UCSD-AML1 (cell line): ENCODE results near the gene SERINC4.
"Not testable (repeated sequence)": the region's sequence is repeated elsewhere in the genome, so short reads cannot be mapped to it uniquely, and the experiment has no call there.

ENCODE experiments used
- DNase-seq: peaks from one replicate; lab custom pipeline; 2025; ENCODE audit not compliant: unreplicated experiment; lab: John Stamatoyannopoulos, UW

The SERINC4 gene

GRCh38 chr15:43799945-43800285 lies at the start of gene SERINC4:
SERINC4 (minus strand) TSS chr15:43800220; CDS start chr15:43799986, 234 bp downstream.
- DNase-seq, result no peak

GRCh38 chr15:43845421-43845820 lies 45.4 kb upstream of the SERINC4 start:
- no peak for DNase-seq

GRCh38 chr15:43832485-43832884 lies 32.5 kb upstream of the SERINC4 start:
- not testable (repeated sequence) for DNase-seq

GRCh38 chr15:43831519-43832052 lies 31.6 kb upstream of the SERINC4 start:
- not testable (repeated sequence) for DNase-seq

GRCh38 chr15:43830691-43831275 lies 30.8 kb upstream of the SERINC4 start:
- not testable (repeated sequence) for DNase-seq

- DNase-seq, result not testable (repeated sequence)
Observed at GRCh38 chr15:43829951-43830540, 30.0 kb upstream of the SERINC4 start.

- DNase-seq, result no peak
Observed at GRCh38 chr15:43828061-43828657, 28.1 kb upstream of the SERINC4 start.

- peak; percentile 82 for DNase-seq
Observed at GRCh38 chr15:43826508-43827341, 26.7 kb upstream of the SERINC4 start, which contains the start of gene WDR76. WDR76 (plus strand) TSS chr15:43827002; CDS start chr15:43827033, 31 bp downstream.

- DNase-seq, result no peak
Observed at GRCh38 chr15:43826029-43826507, 26.0 kb upstream of the SERINC4 start.

- DNase-seq, result not testable (repeated sequence)
Observed at GRCh38 chr15:43825305-43825704, 25.3 kb upstream of the SERINC4 start.

GRCh38 chr15:43824302-43825246 lies 24.6 kb upstream of the SERINC4 start, which contains the start of gene MFAP1:
MFAP1 (minus strand) TSS chr15:43824690; CDS start chr15:43824569, 121 bp downstream.
- peak; percentile 90 for DNase-seq

- DNase-seq, result no peak
Observed at GRCh38 chr15:43821505-43821904, 21.5 kb upstream of the SERINC4 start.

GRCh38 chr15:43815064-43815463 lies 15.0 kb upstream of the SERINC4 start:
- not testable (repeated sequence) for DNase-seq

- DNase-seq, result no peak
Observed at GRCh38 chr15:43808960-43809678, 9.1 kb upstream of the SERINC4 start.

GRCh38 chr15:43808435-43808950 lies 8.5 kb upstream of the SERINC4 start:
- no peak for DNase-seq

GRCh38 chr15:43802676-43803075 lies 2.7 kb upstream of the SERINC4 start:
- DNase-seq, result not testable (repeated sequence)

- peak; percentile 91 for DNase-seq
Observed at GRCh38 chr15:43800286-43801141, 494 bp upstream of the SERINC4 start, which contains the start of gene HYPK. HYPK (plus strand) TSS chr15:43800599; CDS start chr15:43800623, 24 bp downstream.
